ENCODE measurements around the gene P2RY12.

DNA sequence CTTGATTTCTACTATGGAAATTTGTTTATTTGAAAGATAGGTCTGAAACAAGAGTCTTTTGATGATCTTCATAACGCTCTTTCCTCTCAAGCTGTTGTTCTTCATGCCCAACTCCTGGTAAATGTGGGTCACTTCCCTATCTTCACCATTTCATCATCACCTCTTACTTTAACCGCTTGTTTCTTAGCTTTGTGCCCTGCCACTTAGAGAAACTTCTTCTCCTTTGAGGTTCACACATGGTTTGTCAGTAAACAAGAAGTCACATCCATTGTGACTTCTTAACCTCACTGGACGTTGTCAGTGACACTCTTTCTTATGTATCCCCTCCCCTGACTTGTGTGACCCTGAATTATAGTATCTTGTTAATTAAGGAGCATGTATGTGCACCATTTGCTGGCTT, 38.3 kb downstream of the P2RY12 start:
- TF ChIP-seq SMC3 (IDR thresholded peaks at IDR 0.05; ENCODE audit: low read depth, low read length) (no peak), POLR2A (IDR thresholded peaks at IDR 0.05; ENCODE audit: low read depth, low read length) (no peak)
- TF ChIP-seq, protein P1, sequence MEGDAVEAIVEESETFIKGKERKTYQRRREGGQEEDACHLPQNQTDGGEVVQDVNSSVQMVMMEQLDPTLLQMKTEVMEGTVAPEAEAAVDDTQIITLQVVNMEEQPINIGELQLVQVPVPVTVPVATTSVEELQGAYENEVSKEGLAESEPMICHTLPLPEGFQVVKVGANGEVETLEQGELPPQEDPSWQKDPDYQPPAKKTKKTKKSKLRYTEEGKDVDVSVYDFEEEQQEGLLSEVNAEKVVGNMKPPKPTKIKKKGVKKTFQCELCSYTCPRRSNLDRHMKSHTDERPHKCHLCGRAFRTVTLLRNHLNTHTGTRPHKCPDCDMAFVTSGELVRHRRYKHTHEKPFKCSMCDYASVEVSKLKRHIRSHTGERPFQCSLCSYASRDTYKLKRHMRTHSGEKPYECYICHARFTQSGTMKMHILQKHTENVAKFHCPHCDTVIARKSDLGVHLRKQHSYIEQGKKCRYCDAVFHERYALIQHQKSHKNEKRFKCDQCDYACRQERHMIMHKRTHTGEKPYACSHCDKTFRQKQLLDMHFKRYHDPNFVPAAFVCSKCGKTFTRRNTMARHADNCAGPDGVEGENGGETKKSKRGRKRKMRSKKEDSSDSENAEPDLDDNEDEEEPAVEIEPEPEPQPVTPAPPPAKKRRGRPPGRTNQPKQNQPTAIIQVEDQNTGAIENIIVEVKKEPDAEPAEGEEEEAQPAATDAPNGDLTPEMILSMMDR (conservative IDR thresholded peaks at IDR 0.05; ENCODE audit: low read depth, low read length) = no peak
